ENCODE data around the gene CDH4. TPM values are rescaled to one million over a fixed set of nuclear protein-coding genes. Genes with fewer than 3 reads are reported as not detected.

The CDH4 gene
- total and polyA plus RNA-seq, 9 of the 15 experiments (the other 6 are each of a cell fraction or from before 2014, with no cell fraction given): 0.04 TPM; not detected in 8

GRCh38 chr20:61519488-61519887 lies 267.4 kb downstream of the CDH4 start:
- no peak overlapping the region for H3K27ac ChIP-seq (ENCODE audit: extremely low read depth, low read depth, low read length)
- no peaks in the 10 kb centered on the region; the same call in 1 of the 2 replicates for H4K20me1 ChIP-seq (replicated peaks; ENCODE audit: control insufficient read depth, insufficient read depth, low read length)
- ATAC-seq (no peak), FAIRE-seq (no peak), DNase-seq (ENCODE audit: extremely low read depth in 1 of 4, low spot score in 3 of 4) (no peak)
- H3K27me3 ChIP-seq (ENCODE audit: control insufficient read depth in 2 of 2, insufficient read depth in 2 of 2, low read length in 2 of 2): peaks cover 24 to 43% of the 10 kb centered on the region in 2 experiments; a peak in 4 of 5 replicates
- intact Hi-C loops (cut with micrococcal nuclease) (no loop called here), in situ Hi-C loops (cut with MboI) (no loop called here)
- H3K4me2 ChIP-seq (ENCODE audit: insufficient read depth, low read length): no peak overlapping the region
- no peak overlapping the region for H3K4me3 ChIP-seq
- ChIA-PET CTCF (ENCODE audit: low intra/inter-chr PET ratio) (no interaction called here), POLR2A (no interaction called here)
- H3K79me2 ChIP-seq (ENCODE audit: control insufficient read depth, insufficient read depth, low read length): no peaks in the 10 kb centered on the region
- 29% methylated on average over 17 of the region's 17 CpGs for WGBS (ENCODE audit: insufficient coverage, low coverage, missing lambda C conversion rate)
- BruUV-seq (replicated peaks): no TSS peak
- no peaks in the 10 kb centered on the region for H3K9me1 ChIP-seq (ENCODE audit: control insufficient read depth, insufficient read depth, low read length)
- H3K9me3 ChIP-seq (replicated peaks; ENCODE audit: control insufficient read depth, insufficient read depth, low read depth, low read length): no peaks in the 10 kb centered on the region
- peaks cover 16 to 28% of the 10 kb centered on the region in 2 experiments for H3K4me1 ChIP-seq (replicated peaks in 1 of 2; ENCODE audit: control insufficient read depth in 2 of 2, insufficient read depth in 2 of 2, low read length in 2 of 2)
- H2AFZ ChIP-seq (ENCODE audit: low read depth, low read length): no peak overlapping the region
- H3K9ac ChIP-seq (ENCODE audit: insufficient read depth in 1 of 2, low read depth in 2 of 2, low read length in 2 of 2): no peak overlapping the region
- H3K36me3 ChIP-seq (ENCODE audit: control insufficient read depth, insufficient read depth, low read length): no peaks in the 10 kb centered on the region
- no peak for TF ChIP-seq TSHZ1 (CRISPR knock-in tag; IDR thresholded peaks at IDR 0.05)
- TF ChIP-seq ZNF79 (CRISPR knock-in tag; IDR thresholded peaks at IDR 0.05; ENCODE audit: low read depth): no peak
- TF ChIP-seq E2F3 (CRISPR knock-in tag; IDR thresholded peaks at IDR 0.05): no peak
- TF ChIP-seq HOMEZ (CRISPR knock-in tag; IDR thresholded peaks at IDR 0.05): no peak
- no peak for TF ChIP-seq ZBTB40 (IDR thresholded peaks at IDR 0.05)
- no peak for TF ChIP-seq ZBTB40 (CRISPR knock-in tag; IDR thresholded peaks at IDR 0.05)
- TF ChIP-seq RAD21 (CRISPR knock-in tag; conservative IDR thresholded peaks at IDR 0.05 in 1 of 2, IDR thresholded peaks at IDR 0.05 in 1 of 2): no peak
- no peak for TF ChIP-seq RBBP5 (IDR thresholded peaks at IDR 0.05; ENCODE audit: borderline replicate concordance, insufficient read depth, low read length, poor library complexity, severe bottlenecking)
